Stimulated activated CD4-positive, alpha-beta T cell treated with anti-CD3 and anti-CD28 coated beads, Interleukin-1b, Interleukin-23, amount 100 ng/mL, for 1 hour (primary cell): ENCODE measurements around the gene SCP2D1.

ENCODE experiments used
- DNase-seq, 2 donors: peaks; one replicate each; pipeline ENCODE4 v3.0.0-alpha.2; 2020; ENCODE audit warnings: low read depth in 2 of 2

The SCP2D1 gene

DNA sequence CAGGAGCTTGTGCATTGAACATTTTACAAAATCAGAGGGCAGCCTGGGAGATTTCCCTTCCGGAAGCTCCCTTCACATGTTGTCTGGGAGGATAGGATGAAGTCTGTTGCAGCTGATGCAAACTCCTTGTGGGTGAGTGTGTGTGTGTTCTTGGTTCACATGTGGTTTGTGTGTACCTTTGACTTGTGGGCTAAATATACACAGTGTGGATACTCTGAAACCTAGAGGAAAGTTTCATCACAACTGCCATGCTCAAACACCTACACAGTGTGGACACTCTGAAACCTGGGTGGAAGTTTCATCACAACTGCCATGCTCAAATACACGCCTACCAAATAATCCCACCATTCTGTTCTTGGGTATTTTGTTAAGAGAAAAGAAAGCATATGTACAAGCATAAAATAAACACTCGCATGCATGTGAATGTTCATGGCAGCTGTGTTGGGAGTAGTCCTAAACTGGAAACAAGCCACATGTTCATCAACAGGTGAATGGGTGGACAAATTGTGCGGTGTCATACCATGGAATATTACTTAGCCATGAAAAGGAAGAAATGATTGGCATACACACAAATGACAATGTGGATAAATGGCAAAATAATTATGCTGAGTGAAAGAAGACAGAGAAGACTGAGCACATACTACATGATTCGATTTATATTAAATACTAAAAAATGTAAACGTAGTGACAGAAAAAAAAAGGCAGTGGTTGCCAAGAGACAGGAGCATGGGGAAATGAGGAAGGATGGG lies 1.8 kb downstream of the SCP2D1 start:
- no peak for DNase-seq

DNA sequence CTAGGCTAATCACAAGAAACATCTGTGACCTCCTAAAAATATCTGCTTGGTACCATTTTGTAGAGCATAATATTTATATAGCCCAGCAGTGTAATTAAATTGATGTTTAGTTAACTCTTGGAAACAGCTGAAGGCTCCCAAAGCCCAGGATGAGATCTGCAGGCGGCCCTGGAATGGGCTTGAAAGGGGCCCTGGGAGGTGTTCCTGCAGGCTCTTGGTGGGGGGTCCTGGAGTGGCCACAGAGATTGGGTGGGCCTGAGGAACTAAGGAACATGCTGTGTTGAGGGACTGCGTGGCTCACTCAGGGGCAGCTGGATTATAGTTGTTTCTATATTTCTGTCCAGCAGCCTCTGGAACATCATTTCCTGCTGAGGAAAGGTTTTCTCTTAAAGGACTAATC lies 9.2 kb downstream of the SCP2D1 start:
- DNase-seq, result no peak

DNA sequence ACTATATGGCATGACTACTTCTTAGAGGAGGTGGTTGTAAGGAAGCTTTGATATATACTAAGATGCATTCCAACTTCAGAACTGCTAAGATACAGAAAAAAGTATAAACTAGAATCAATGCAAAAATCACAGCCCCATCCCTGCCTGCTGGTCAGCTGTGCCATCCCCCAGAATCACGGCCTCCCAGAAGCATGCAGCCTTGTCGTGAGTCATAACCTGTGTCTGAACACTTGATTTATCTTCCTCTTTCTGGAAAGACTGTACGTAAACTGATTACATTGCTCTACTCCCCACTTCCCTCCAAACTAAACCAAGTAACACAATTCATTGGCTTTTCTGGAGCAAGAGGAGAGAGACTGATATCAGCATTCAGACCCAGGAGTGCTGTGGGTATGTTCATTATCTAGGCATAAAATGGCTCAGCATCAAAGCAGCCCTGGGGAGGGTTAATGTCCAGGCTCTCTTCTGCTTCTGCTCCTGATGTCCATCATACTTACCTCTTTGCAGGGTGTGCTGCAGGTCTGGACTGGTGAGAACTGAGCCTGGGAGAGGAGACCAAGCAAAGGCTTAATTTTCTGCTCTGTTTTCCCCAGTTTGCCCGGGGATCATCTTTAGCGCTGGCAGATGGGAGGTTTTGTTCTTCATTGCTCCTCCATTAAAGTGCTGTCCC lies 18.4 kb downstream of the SCP2D1 start:
- no peak for DNase-seq

DNA sequence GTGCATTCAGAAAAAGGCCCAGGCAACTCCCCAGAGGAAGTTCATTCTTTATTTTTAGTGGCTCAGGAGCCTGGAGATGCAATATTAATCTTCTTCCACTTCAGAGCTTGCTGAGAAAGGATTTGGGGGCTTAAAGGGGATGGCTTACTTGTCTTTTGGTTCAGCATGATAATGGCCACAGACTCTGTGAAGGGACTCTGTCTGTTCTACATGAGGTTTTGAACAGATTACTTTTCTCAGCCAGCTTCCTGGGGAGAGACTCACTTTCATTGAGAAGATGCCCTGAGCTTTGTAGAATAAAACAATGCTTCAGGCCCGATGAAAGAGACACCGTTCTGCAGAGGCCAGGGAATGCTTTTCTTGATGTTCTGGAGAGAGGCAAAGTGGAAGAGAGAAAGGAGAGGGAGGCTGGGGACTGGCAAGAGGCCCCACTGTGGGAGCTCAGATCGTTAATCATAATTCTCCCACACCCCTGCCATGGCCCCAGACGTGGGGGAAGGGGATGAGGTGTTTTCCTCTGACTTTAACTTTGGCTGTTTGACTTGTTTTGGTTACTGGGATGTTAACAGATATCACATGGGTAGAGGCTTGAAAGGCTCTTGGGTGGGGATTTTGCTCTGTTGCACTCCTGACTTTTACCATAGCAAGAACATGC lies 19.1 kb downstream of the SCP2D1 start:
- DNase-seq, result no peak

DNA sequence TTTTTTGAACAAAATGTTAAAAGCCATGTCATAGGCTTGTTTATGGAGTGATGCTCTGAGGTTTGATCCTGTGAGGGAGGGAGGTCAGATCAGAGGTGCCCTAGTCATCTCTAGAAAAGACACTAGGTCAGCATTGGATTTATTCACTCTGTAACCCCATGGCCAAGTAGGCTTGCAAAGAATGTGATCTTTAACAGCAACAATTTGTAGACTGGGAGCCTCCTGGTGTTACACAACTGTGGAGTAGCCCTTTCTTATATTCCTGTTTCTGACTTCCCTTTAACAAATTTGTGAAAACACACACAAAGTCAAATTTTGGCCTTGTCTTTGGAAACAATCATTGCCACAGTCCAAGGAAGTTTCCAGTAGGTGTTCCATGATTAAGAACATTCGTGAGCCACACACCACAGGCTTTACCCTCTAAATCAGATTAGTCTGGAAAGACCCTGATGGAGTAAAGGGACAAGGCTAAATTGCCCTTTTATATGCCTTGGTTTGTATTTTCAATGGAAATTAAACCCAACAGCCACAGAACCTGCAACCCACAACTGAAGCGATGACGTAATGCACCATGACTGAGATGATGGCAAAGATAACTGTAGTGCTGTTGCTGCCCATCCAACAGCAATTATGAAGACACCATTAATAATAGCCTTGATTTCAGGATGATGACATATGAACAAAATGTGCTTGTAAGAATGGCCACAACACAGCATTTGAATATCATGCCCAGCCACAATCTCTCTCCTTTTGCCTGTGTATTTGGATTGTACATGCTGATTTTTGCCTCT lies 22.1 kb downstream of the SCP2D1 start:
- no peak for DNase-seq

DNA sequence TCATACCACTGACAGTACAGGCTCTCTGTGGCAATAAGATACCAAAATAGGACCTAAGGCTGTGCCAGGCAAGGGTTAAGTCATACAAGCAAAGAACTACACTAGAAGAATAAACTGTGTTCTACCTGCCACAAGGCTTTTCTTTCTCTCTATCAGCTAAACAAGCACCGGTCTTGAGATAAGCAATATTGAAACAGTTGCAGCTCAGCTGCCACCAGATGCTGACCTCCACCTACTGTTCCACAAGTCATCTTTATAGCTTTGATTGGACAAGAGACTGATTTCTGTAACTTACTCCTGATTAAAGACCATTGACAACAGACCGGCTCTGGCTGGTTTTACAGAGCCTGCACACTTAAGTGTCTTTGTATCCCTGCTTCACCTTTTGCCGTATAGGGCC lies 24.1 kb downstream of the SCP2D1 start:
- no peak for DNase-seq

DNA sequence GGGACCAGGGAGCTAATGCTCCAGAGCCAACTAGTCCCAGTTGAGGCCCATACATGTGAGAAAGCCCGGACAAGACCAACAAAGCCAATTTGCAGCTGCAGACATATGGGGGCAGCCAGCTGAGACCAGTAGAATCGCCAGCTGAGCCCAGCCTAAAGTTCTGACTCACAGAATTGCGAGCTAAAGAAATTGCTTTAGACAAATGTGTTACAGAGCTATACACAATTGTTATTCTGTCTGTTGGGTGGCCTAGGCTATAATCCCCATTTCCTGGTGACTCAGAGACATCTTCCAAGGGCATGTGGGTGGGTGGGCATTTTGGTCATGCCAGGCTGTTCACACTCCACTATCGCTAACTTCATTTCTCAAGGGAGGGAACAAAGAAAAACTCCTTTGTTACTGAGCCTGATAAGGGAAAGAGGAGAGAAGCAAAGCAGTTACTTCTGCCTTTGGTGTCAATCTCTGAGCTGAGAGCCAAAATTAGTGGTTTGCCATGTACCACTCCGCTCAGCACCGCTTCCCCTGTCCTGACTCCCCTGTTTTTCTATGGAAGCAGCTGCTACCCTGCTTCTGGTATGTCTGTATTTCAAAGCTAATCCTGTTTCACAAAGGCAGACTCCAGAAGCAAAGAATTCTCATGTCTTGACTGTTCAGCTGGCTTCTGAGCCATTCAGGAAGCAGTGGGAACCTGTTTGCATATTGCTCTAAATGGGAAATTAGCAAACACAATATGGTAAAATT lies 26.1 kb downstream of the SCP2D1 start:
- no peak for DNase-seq

DNA sequence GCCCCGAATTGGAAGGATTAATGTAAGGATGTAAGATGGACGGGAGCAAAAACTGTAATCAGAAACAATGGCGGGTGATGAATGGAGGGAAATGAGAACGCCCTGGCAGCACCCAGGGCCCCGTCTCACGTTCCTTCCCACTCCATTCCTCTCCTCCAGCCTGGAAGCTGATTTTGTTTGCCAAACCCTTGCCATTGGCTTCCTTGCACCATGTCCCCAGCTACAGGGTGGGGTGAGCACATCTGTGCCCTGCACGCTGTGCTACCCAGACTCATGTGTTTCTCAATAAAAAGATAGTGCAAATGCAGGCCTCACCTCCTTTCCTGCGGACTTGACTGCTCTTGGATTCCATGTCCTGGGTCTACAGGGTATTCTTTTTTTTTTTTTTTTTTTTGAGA lies 26.7 kb downstream of the SCP2D1 start:
- DNase-seq, result no peak

DNA sequence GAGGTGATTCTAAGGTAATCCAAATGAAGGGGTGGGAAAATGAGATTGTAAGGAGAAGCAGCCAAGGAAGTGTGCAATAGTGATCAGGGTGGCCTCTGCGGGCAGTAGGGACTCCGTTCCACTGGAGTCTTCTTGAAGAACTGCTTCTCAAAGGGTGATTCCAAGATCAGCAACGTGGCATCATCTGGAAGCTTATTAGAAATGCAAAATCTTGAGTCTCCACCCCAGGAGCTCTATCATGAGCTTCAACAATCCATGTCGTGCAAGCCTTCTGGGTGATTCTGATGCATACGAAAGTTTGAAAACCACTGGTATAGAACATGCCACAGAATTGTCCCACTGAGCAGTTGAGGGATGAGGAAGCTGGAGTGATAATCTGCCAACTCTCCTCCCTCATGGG lies 31.4 kb downstream of the SCP2D1 start:
- no peak for DNase-seq

DNA sequence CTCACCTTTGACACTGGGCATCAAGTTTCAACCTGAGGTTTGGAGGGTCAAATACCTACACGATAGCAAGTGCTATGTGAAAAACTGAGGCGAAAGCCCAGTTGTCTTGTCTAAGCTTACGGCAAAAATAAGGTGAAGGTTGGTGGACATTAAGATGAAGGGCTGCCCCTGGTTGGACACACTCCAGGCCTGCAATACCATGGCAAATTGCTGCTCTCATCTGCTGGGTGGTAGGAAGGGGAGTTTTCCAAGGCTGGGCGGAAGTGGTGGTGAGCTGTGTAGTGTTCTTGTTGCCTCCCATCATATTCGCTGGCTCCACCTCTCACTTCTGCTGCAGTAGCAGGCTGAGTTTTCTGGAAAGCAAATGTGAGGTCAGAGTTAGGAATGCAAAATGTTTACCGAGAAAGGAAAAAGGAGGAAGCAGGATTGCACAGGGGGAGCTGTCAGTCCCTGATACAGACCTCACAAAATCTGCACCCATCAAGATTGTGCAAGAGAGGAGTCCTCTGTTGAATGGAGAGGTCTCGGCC lies 33.7 kb downstream of the SCP2D1 start:
- DNase-seq, result no peak

DNA sequence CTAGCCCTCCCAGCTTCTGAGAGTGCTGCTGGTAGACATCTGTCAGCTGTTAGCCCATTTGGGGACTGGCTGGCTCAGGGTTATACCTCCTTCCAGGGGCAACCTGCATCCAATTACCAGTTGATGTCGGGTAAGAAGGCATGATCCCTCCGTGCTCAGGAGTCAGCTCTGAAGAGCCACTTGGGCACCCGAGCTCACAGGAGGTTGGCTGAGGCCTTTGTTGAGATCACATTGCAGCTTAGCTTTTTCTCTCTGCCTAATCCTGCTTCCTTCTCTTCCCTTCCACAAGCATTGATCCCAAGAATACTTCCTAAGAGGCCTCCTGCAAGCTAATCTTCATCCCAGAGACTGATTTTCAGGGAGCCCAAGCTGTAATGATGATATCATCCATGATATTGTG lies 35.5 kb downstream of the SCP2D1 start:
- no peak for DNase-seq

DNA sequence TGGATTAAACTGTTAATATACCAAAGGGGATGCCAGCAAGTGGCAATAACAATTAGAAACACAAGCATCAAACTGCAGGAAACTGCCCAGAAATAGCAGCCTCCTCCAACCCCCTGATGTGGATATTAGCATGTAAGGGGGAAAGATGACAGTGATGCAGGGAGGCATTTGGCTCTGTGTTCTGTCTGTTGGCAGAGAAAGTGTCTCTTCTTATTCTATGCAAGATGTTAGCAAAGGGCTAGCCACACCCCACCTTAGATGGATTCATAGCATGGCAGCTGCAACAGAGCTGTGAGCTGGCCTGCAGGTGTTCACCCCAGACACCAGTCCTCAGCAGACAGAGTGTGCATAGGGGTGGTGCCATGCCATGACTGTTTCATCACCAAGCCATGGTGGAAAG lies 38.0 kb downstream of the SCP2D1 start:
- no peak for DNase-seq

DNA sequence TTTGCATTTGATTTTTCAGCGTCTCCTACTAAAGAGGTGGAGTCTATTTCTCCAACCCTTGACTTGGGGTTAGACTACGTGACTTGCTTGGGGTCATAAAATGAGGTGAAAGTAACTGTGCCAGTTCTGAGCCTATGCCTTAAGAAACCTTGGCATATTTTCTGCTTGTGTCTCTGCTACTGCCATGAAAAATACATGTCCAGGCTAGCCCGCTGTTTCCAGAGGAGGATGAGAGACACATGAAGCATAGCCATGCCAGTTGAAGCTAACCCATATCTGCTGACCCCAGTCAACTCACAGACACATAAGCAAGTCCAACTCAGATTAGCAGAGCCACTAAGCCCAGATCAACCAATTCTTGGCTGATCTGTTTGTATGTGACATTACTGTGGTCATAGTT lies 38.7 kb downstream of the SCP2D1 start:
- DNase-seq, result no peak

DNA sequence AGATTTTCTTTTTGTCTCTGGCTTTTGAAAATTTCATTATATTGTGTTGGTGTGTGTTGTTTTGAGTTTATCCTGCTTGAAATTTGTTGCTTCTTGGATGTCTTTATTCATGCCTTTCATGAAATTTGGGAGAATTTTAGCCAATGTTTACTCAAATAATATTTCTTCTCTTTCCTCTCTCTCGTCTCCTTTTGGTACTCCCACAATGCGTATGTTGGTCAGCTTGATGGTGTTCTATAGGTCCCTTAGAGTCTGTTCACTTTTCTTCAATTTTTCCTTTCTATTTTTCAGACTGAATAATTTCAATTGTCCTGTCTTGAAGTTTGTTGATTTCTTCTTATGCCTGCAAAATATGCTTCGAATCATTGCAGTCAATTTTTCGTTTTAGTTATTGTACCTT lies 39.6 kb downstream of the SCP2D1 start:
- DNase-seq, result no peak

DNA sequence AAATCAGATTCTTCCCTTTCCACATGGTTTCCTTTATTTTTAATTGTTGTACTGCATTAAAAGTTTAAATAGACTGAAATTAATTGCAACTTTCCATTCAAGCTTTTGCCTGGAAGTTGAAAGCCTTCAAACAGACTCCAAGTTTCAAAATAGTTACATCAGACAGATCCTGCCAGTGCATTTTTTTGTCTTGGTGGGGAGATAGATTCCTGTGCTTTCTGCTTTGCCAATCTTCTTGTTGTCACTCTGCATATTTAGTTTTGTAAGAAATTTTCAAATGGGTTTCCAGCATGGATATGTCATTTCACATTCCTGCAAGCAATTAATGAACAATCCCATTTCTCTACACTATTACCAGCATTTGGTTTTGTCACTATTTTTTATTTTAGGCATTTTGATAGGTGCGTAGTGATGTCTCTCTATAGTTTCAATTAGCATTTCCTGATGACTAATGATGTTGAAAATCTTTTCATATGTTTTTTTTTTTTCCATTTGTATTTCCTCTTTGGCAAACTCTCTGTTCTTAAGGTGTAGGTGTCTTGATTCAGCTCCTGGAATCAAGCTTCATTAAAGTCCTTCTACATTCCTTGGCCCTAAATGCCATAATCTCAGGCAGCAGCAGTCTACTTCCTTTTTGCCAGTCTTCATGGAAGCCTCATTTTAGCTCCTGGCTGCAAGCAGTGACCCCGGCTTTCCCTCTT lies 40.5 kb downstream of the SCP2D1 start:
- no peak for DNase-seq

DNA sequence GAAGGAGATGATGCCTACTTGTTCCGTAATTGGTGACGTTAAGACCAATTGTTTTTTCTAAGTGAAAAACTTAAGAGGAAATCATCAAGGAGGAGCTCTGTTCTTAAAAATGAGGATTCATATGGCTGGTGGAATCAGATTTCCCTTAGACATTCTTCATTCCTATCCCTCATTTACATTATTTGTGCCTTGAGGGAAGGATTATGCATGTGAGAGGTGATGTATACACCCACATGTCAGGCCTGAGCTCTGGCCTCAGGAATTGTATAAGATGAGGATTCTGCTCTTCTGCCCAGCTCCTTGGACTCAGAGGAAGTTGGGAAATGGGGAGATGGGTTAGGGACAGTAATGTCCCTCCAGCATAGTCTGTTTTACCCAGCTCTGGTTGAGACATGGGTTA lies 42.3 kb downstream of the SCP2D1 start:
- no peak for DNase-seq

DNA sequence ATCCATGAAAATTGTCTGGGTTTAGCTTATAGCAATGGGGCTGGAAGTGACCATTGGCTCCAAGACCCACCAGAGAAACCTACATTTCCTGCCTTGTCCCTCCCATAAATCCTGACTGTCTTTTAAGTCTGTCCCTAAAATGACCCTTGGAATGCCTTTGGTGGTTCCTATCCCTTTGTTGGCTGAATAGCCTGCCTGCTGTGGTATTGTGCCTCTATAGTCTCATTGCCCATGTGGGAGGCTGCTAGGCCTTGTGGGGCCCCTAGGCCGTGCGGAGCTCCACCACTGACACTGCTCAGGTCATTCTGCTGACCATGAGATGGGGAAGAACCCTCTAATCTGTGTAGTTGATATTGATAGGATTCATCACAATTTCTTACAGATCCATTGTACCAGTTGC lies 43.3 kb downstream of the SCP2D1 start:
- DNase-seq, result no peak

DNA sequence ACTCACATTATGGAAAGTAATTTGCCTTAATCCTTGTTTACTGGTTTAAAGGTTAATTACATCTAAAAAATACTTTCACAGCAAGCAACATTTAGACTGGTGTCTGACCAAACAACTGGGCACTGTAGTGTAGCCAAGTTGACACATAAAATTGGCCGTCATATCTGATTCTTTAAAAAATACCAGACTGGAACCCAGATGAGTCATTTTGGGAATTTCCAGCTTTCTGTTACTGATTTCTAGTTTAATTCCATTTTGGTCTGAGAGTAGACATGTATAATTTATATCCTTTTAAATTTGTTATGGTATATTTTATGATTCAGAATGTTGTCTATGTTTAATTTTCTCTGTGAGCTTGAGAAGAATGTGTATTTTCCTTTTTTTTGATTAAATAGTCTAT lies 44.1 kb downstream of the SCP2D1 start:
- DNase-seq, result no peak

DNA sequence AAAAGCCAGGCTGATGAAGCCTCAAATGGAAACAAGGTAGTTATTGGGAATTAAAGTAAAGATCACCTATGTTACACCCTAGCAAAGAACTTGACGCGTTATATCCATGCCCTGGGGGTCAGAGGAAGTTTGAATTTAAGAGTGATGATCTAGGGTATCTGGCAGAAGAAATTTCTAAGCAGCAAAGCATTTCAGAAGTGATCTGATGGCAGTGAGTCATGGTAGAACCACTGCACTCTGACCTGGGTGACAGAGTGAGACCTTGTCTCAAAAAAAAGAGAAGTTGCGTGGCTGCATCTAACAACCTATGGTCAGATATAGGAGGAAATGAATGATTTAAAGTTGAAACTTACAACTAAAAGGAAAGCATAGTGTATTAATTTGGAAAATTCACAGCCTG lies 45.2 kb downstream of the SCP2D1 start:
- DNase-seq, result no peak
